ENCODE results near the gene REEP1. TPM values are rescaled to one million over a fixed set of nuclear protein-coding genes. Genes with fewer than 3 reads are reported as not detected.

REEP1 gene
- total RNA-seq, 1 experiment from 2014 or later = 0.24 TPM

- H3K27me3 ChIP-seq (replicated peaks) = peaks cover 13% of the 10 kb centered on the region
- DNase-seq (ENCODE audit: low read depth in 1 of 2, low spot score in 2 of 2) = no peak
- H3K36me3 ChIP-seq = no peaks in the 10 kb centered on the region
Measured at GRCh38 chr2:86293612-86294011, 43.8 kb downstream of the REEP1 start.

GRCh38 chr2:86292571-86293515, 44.6 kb downstream of the REEP1 start:
- DNase-seq (ENCODE audit: low read depth in 1 of 2, low spot score in 2 of 2) = no peak
- Histone ChIP-seq H3K4me1 (replicated peaks) (no peaks in the 10 kb centered on the region), H3K9me3 (replicated peaks) (no peaks in the 10 kb centered on the region), H3K4me3 (no peak overlapping the region), H3K36me3 (no peaks in the 10 kb centered on the region), H3K27me3 (replicated peaks) (peaks cover 16% of the 10 kb centered on the region), H3K27ac (no peak overlapping the region)

More at GRCh38 chr2:86293612-86294011, 43.8 kb downstream of the REEP1 start:
- H3K27ac ChIP-seq = no peak overlapping the region
- H3K4me3 ChIP-seq = no peak overlapping the region
- no peaks in the 10 kb centered on the region for H3K4me1 ChIP-seq (replicated peaks)
- no peaks in the 10 kb centered on the region for H3K9me3 ChIP-seq (replicated peaks)

GRCh38 chr2:86291328-86291662, 46.1 kb downstream of the REEP1 start:
- Histone ChIP-seq H3K4me1 (replicated peaks) (no peaks in the 10 kb centered on the region), H3K27me3 (replicated peaks) (peaks cover 19% of the 10 kb centered on the region), H3K27ac (no peak overlapping the region), H3K4me3 (no peak overlapping the region), H3K9me3 (replicated peaks) (no peaks in the 10 kb centered on the region), H3K36me3 (no peaks in the 10 kb centered on the region)
- DNase-seq (ENCODE audit: low read depth in 1 of 2, low spot score in 2 of 2) = no peak

- no peak for DNase-seq (ENCODE audit: low read depth in 1 of 2, low spot score in 2 of 2)
- H3K4me1 ChIP-seq (replicated peaks) = no peaks in the 10 kb centered on the region
- no peaks in the 10 kb centered on the region for H3K36me3 ChIP-seq
- H3K27me3 ChIP-seq (replicated peaks) = peaks cover 18% of the 10 kb centered on the region
- no peak overlapping the region for H3K27ac ChIP-seq
- H3K4me3 ChIP-seq = no peak overlapping the region
- no peaks in the 10 kb centered on the region for H3K9me3 ChIP-seq (replicated peaks)
Measured at GRCh38 chr2:86290596-86291327, 46.7 kb downstream of the REEP1 start.

- no peak for DNase-seq (ENCODE audit: low read depth in 1 of 2, low spot score in 2 of 2)
- Histone ChIP-seq H3K4me3 (no peak overlapping the region), H3K9me3 (replicated peaks) (no peaks in the 10 kb centered on the region), H3K27me3 (replicated peaks) (peaks cover 19% of the 10 kb centered on the region; the same call in 1 of the 2 replicates), H3K4me1 (replicated peaks) (no peaks in the 10 kb centered on the region), H3K36me3 (no peaks in the 10 kb centered on the region), H3K27ac (no peak overlapping the region)
Measured at GRCh38 chr2:86286516-86286915, 50.9 kb downstream of the REEP1 start.

GRCh38 chr2:86285981-86286380, 51.4 kb downstream of the REEP1 start:
- H3K4me3 ChIP-seq = no peak overlapping the region
- no peak overlapping the region for H3K27ac ChIP-seq
- H3K27me3 ChIP-seq (replicated peaks) = peaks cover 19% of the 10 kb centered on the region; the same call in 1 of the 2 replicates
- no peaks in the 10 kb centered on the region for H3K4me1 ChIP-seq (replicated peaks)
- DNase-seq (ENCODE audit: low read depth in 1 of 2, low spot score in 2 of 2) = no peak
- H3K9me3 ChIP-seq (replicated peaks) = no peaks in the 10 kb centered on the region
- no peaks in the 10 kb centered on the region for H3K36me3 ChIP-seq

GRCh38 chr2:86285571-86285970, 51.9 kb downstream of the REEP1 start:
- DNase-seq (ENCODE audit: low read depth in 1 of 2, low spot score in 2 of 2) = no peak
- no peaks in the 10 kb centered on the region for H3K9me3 ChIP-seq (replicated peaks)
- peaks cover 19% of the 10 kb centered on the region; the same call in 1 of the 2 replicates for H3K27me3 ChIP-seq (replicated peaks)
- H3K4me1 ChIP-seq (replicated peaks) = no peaks in the 10 kb centered on the region
- no peak overlapping the region for H3K4me3 ChIP-seq
- H3K36me3 ChIP-seq = no peaks in the 10 kb centered on the region
- no peak overlapping the region for H3K27ac ChIP-seq

- H3K27ac ChIP-seq = no peak overlapping the region
- no peak overlapping the region for H3K4me3 ChIP-seq
- H3K4me1 ChIP-seq (replicated peaks) = no peaks in the 10 kb centered on the region
- peaks cover 19% of the 10 kb centered on the region; the same call in 1 of the 2 replicates for H3K27me3 ChIP-seq (replicated peaks)
- no peaks in the 10 kb centered on the region for H3K36me3 ChIP-seq
- no peak for DNase-seq (ENCODE audit: low read depth in 1 of 2, low spot score in 2 of 2)
- H3K9me3 ChIP-seq (replicated peaks) = no peaks in the 10 kb centered on the region
Measured at GRCh38 chr2:86284987-86285386, 52.4 kb downstream of the REEP1 start.

- Histone ChIP-seq H3K36me3 (no peaks in the 10 kb centered on the region), H3K4me1 (replicated peaks) (no peaks in the 10 kb centered on the region), H3K4me3 (no peak overlapping the region), H3K27ac (no peak overlapping the region), H3K9me3 (replicated peaks) (no peaks in the 10 kb centered on the region), H3K27me3 (replicated peaks) (peaks cover 17% of the 10 kb centered on the region; the same call in 1 of the 2 replicates)
- no peak for DNase-seq (ENCODE audit: low read depth in 1 of 2, low spot score in 2 of 2)
Measured at GRCh38 chr2:86284401-86284841, 53.0 kb downstream of the REEP1 start.

- no peak overlapping the region for H3K27ac ChIP-seq
- no peaks in the 10 kb centered on the region for H3K4me1 ChIP-seq (replicated peaks)
- no peak for DNase-seq (ENCODE audit: low read depth in 1 of 2, low spot score in 2 of 2)
- H3K27me3 ChIP-seq (replicated peaks) = peaks cover 11% of the 10 kb centered on the region; the same call in 1 of the 2 replicates
- H3K36me3 ChIP-seq = no peaks in the 10 kb centered on the region
- H3K9me3 ChIP-seq (replicated peaks) = no peaks in the 10 kb centered on the region
- no peak overlapping the region for H3K4me3 ChIP-seq
Measured at GRCh38 chr2:86283411-86284030, 53.9 kb downstream of the REEP1 start.

GRCh38 chr2:86281066-86281700, 56.2 kb downstream of the REEP1 start:
- peaks cover 12% of the 10 kb centered on the region; the same call in 1 of the 2 replicates for H3K27me3 ChIP-seq (replicated peaks)
- H3K4me1 ChIP-seq (replicated peaks) = no peaks in the 10 kb centered on the region
- H3K27ac ChIP-seq = no peak overlapping the region
- H3K36me3 ChIP-seq = no peaks in the 10 kb centered on the region
- H3K9me3 ChIP-seq (replicated peaks) = no peaks in the 10 kb centered on the region
- no peak for DNase-seq (ENCODE audit: low read depth in 1 of 2, low spot score in 2 of 2)
- no peak overlapping the region for H3K4me3 ChIP-seq

GRCh38 chr2:86280191-86280667, 57.2 kb downstream of the REEP1 start:
- Histone ChIP-seq H3K4me1 (replicated peaks) (no peaks in the 10 kb centered on the region), H3K36me3 (no peaks in the 10 kb centered on the region), H3K27ac (no peak overlapping the region), H3K9me3 (replicated peaks) (no peaks in the 10 kb centered on the region), H3K4me3 (no peak overlapping the region), H3K27me3 (replicated peaks) (peaks cover 9% of the 10 kb centered on the region; the same call in 1 of the 2 replicates)
- no peak for DNase-seq (ENCODE audit: low read depth in 1 of 2, low spot score in 2 of 2)

- Histone ChIP-seq H3K4me3 (no peak overlapping the region), H3K4me1 (replicated peaks) (peaks cover 9% of the 10 kb centered on the region; the same call in 1 of the 2 replicates), H3K9me3 (replicated peaks) (peaks cover 7% of the 10 kb centered on the region; the same call in 1 of the 2 replicates), H3K36me3 (no peaks in the 10 kb centered on the region), H3K27ac (no peak overlapping the region), H3K27me3 (replicated peaks) (peaks cover 7% of the 10 kb centered on the region; the same call in 1 of the 2 replicates)
- no peak for DNase-seq (ENCODE audit: low read depth in 1 of 2, low spot score in 2 of 2)
Measured at GRCh38 chr2:86275962-86276361, 61.5 kb downstream of the REEP1 start.
